Ishikawa (cell line): Measurements from ENCODE around the gene LGSN.

Experiments
- CEBPB ChIP-seq: IDR thresholded peaks from 2 replicates; pipeline ENCODE4 v1.6.1; 2012
- EP300 ChIP-seq: IDR thresholded peaks from 2 replicates; pipeline ENCODE4 v1.6.1; 2012; ENCODE audit warnings: borderline replicate concordance
- MAX ChIP-seq: IDR thresholded peaks from 2 replicates; pipeline ENCODE4 v1.6.1; 2012
- NFIC ChIP-seq: IDR thresholded peaks from 2 replicates; pipeline ENCODE4 v1.6.1; 2012
- REST ChIP-seq: IDR thresholded peaks from 2 replicates; pipeline ENCODE4 v1.6.1; 2012; ENCODE audit warnings: low read depth, mild to moderate bottlenecking
- TAF1 ChIP-seq: IDR thresholded peaks from 2 replicates; pipeline ENCODE4 v1.6.1; 2012; ENCODE audit warnings: low read depth, mild to moderate bottlenecking
- USF1 ChIP-seq: IDR thresholded peaks from 2 replicates; pipeline ENCODE4 v1.6.1; 2012
- YY1 ChIP-seq: IDR thresholded peaks from 2 replicates; pipeline ENCODE4 v1.6.1; 2012; ENCODE audit warnings: low read depth

GRCh38 chr6:63268574-63268973, 51.2 kb downstream of the LGSN start:
- TF ChIP-seq TAF1 (no peak), USF1 (no peak), NFIC (no peak), REST (no peak), YY1 (no peak), CEBPB (no peak), EP300 (no peak), MAX (no peak)
